ENCODE results near the gene GFOD2.

Gene GFOD2

GRCh38 chr16:67652578-67653127 is 66.5 kb downstream of the GFOD2 start:
- H3K27me3 ChIP-seq (ENCODE audit: insufficient read depth, low read depth): no peaks in the 10 kb centered on the region
- no peak overlapping the region for H3K9ac ChIP-seq
- H2AFZ ChIP-seq (ENCODE audit: low read depth): no peak overlapping the region
- H3K79me2 ChIP-seq (ENCODE audit: insufficient read depth, low read depth): no peaks in the 10 kb centered on the region
- no peak overlapping the region for H3K4me3 ChIP-seq (IDR thresholded peaks at IDR 0.05; ENCODE audit: insufficient read depth, low read depth, low read length)
- H3K4me1 ChIP-seq (ENCODE audit: low read depth, poor library complexity, severe bottlenecking): no peaks in the 10 kb centered on the region
- no peak overlapping the region for H3K4me2 ChIP-seq
- no peak overlapping the region for H3K27ac ChIP-seq
- no peaks in the 10 kb centered on the region; the same call in 1 of the 2 replicates for H3K36me3 ChIP-seq (ENCODE audit: insufficient read depth)
- no peaks in the 10 kb centered on the region for H4K20me1 ChIP-seq (ENCODE audit: insufficient read depth)
- TF ChIP-seq, protein P1, sequence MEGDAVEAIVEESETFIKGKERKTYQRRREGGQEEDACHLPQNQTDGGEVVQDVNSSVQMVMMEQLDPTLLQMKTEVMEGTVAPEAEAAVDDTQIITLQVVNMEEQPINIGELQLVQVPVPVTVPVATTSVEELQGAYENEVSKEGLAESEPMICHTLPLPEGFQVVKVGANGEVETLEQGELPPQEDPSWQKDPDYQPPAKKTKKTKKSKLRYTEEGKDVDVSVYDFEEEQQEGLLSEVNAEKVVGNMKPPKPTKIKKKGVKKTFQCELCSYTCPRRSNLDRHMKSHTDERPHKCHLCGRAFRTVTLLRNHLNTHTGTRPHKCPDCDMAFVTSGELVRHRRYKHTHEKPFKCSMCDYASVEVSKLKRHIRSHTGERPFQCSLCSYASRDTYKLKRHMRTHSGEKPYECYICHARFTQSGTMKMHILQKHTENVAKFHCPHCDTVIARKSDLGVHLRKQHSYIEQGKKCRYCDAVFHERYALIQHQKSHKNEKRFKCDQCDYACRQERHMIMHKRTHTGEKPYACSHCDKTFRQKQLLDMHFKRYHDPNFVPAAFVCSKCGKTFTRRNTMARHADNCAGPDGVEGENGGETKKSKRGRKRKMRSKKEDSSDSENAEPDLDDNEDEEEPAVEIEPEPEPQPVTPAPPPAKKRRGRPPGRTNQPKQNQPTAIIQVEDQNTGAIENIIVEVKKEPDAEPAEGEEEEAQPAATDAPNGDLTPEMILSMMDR (conservative IDR thresholded peaks at IDR 0.05; ENCODE audit: low read depth, low read length): no peak

GRCh38 chr16:67651847-67652246 is 67.3 kb downstream of the GFOD2 start:
- H3K9ac ChIP-seq: no peak overlapping the region
- no peak overlapping the region for H3K4me2 ChIP-seq
- H4K20me1 ChIP-seq (ENCODE audit: insufficient read depth): no peaks in the 10 kb centered on the region
- no peak overlapping the region for H3K4me3 ChIP-seq (IDR thresholded peaks at IDR 0.05; ENCODE audit: insufficient read depth, low read depth, low read length)
- no peak overlapping the region for H2AFZ ChIP-seq (ENCODE audit: low read depth)
- TF ChIP-seq, protein P1 (conservative IDR thresholded peaks at IDR 0.05; ENCODE audit: low read depth, low read length): no peak
- H3K27me3 ChIP-seq (ENCODE audit: insufficient read depth, low read depth): no peaks in the 10 kb centered on the region
- H3K79me2 ChIP-seq (ENCODE audit: insufficient read depth, low read depth): no peaks in the 10 kb centered on the region
- H3K36me3 ChIP-seq (ENCODE audit: insufficient read depth): no peaks in the 10 kb centered on the region; the same call in 1 of the 2 replicates
- H3K4me1 ChIP-seq (ENCODE audit: low read depth, poor library complexity, severe bottlenecking): no peaks in the 10 kb centered on the region
- H3K27ac ChIP-seq: no peak overlapping the region

- H3K4me1 ChIP-seq (ENCODE audit: low read depth, poor library complexity, severe bottlenecking): peaks cover 2% of the 10 kb centered on the region
- no peaks in the 10 kb centered on the region for H4K20me1 ChIP-seq (ENCODE audit: insufficient read depth)
- H2AFZ ChIP-seq (ENCODE audit: low read depth): no peak overlapping the region
- H3K4me2 ChIP-seq: no peak overlapping the region
- H3K27ac ChIP-seq: no peak overlapping the region; the same call in 1 of the 2 replicates
- no peak overlapping the region for H3K4me3 ChIP-seq (IDR thresholded peaks at IDR 0.05; ENCODE audit: insufficient read depth, low read depth, low read length)
- H3K27me3 ChIP-seq (ENCODE audit: insufficient read depth, low read depth): no peaks in the 10 kb centered on the region
- H3K9ac ChIP-seq: no peak overlapping the region
- no peaks in the 10 kb centered on the region; the same call in 1 of the 2 replicates for H3K36me3 ChIP-seq (ENCODE audit: insufficient read depth)
- no peaks in the 10 kb centered on the region for H3K79me2 ChIP-seq (ENCODE audit: insufficient read depth, low read depth)
- TF ChIP-seq, protein P1 (conservative IDR thresholded peaks at IDR 0.05; ENCODE audit: low read depth, low read length): no peak
These were observed 68.1 kb downstream of the GFOD2 start for GRCh38 chr16:67651039-67651438.

- H3K9ac ChIP-seq: no peak overlapping the region
- H3K36me3 ChIP-seq (ENCODE audit: insufficient read depth): no peaks in the 10 kb centered on the region; the same call in 1 of the 2 replicates
- peaks cover 6% of the 10 kb centered on the region for H3K4me1 ChIP-seq (ENCODE audit: low read depth, poor library complexity, severe bottlenecking)
- H2AFZ ChIP-seq (ENCODE audit: low read depth): no peak overlapping the region
- H3K27me3 ChIP-seq (ENCODE audit: insufficient read depth, low read depth): no peaks in the 10 kb centered on the region
- H3K79me2 ChIP-seq (ENCODE audit: insufficient read depth, low read depth): peaks cover 10% of the 10 kb centered on the region; the same call in 1 of the 2 replicates
- TF ChIP-seq, protein P1 (conservative IDR thresholded peaks at IDR 0.05; ENCODE audit: low read depth, low read length): no peak
- H3K4me2 ChIP-seq: no peak overlapping the region
- H3K4me3 ChIP-seq (IDR thresholded peaks at IDR 0.05; ENCODE audit: insufficient read depth, low read depth, low read length): no peak overlapping the region
- H4K20me1 ChIP-seq (ENCODE audit: insufficient read depth): no peaks in the 10 kb centered on the region
- no peak overlapping the region for H3K27ac ChIP-seq
These were observed 69.1 kb downstream of the GFOD2 start for GRCh38 chr16:67650023-67650422.

Measured in KMS-11 (cell line).